IPS-NIHi7 (cell line): ENCODE results near the gene ENAH.

ENCODE experiments used
- DNase-seq: peaks from one replicate; pipeline ENCODE4 v3.0.0; 2012; ENCODE audit warnings: mixed read lengths; ENCODE audit errors: extremely low spot score

ENAH gene

GRCh38 chr1:225607355-225607754 lies 45.6 kb downstream of the ENAH start:
- DNase-seq = no peak

- no peak for DNase-seq
Measured at GRCh38 chr1:225603538-225604354, 49.2 kb downstream of the ENAH start.

DNA sequence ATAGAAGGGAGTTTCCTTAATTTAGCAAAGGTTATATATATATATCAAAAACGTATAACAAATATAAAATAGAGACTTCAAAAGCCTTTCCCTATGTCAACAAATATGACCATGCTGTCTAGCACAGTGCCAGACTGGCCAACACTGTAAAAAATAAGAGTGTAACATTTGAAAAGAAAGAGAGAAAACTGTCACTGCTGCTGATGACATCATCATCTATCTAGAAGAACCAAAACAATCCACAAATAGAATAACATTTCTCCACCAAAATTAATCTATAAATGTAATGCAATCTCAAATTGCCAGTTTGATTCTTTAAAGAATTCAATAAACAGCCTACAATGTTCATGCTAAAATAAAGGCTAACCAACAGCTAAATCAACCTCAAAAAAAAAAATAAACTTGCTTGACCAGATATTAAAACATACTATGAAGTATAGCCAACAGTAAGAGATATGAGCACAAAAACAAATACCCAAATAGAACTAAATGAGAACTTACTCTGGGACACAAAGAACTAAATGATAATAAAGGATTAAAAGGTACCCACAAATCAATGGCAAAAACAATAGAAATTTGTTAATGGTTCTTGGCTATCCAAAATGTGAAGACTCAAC lies 50.2 kb downstream of the ENAH start:
- DNase-seq = no peak

- no peak for DNase-seq
Measured at GRCh38 chr1:225601902-225602589, 50.9 kb downstream of the ENAH start.

- no peak for DNase-seq
Measured at GRCh38 chr1:225598847-225599246, 54.1 kb downstream of the ENAH start.

GRCh38 chr1:225597926-225598575 lies 54.9 kb downstream of the ENAH start:
- DNase-seq = no peak

GRCh38 chr1:225596736-225597135 lies 56.2 kb downstream of the ENAH start:
- no peak for DNase-seq

DNA sequence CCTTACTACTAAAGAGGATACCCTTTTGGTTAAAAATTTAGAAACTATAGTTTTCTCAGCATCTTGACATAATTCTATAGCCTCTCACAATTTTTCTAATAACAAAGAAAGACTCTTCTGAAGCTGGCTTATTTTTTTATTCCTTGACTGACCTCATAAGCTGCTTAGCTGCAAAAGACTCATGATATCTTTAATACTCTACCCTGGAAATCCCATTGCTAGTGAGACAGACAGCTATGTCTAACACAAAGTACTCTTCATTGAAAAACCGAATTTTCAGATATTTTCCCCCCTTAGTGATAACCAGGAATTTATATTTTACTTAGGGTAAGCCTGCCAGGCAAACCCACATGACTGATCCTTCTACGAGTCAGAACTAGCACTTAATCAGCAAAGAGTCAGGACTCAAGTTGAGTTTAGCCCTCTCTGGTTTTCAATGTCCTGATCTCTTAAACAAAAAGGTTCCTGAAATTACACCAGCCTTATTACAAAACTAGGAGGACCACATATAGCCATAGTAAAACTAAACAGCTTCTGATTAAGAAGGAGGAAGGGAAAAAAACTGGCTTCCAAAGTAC lies 56.9 kb downstream of the ENAH start:
- no peak for DNase-seq

GRCh38 chr1:225595452-225595851 lies 57.5 kb downstream of the ENAH start:
- DNase-seq = no peak

- no peak for DNase-seq
Measured at GRCh38 chr1:225593414-225593813, 59.5 kb downstream of the ENAH start.

DNA sequence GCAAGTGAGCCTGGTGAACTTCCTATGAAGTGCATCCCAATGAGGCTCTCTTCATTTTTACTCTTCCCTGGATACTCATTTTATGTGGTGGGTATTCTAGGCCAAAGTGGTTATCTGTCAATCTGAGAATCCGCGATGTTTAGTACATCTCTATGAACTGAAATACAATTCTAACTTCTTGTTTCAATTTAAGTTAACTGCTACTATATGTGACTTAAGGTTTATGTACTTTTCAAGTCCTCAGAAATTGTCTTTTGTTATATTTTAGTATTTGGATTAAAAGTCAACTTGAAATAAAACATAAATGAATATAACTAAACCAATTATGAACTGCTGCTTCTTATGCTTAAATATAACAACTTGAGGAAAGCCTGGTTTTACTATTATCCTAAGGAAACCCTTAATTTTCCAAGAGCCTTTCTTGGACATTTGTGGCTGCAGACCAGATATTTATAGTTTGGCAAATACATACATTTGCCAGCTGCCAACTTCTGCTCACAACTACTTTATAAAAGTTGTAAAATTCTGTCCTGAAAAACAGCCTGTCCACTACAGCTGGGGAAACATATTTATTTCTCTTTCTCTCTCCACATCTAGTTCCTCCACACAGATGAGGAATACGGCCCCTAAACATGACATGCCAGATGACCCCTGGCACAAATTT lies 60.4 kb downstream of the ENAH start:
- DNase-seq = no peak

DNA sequence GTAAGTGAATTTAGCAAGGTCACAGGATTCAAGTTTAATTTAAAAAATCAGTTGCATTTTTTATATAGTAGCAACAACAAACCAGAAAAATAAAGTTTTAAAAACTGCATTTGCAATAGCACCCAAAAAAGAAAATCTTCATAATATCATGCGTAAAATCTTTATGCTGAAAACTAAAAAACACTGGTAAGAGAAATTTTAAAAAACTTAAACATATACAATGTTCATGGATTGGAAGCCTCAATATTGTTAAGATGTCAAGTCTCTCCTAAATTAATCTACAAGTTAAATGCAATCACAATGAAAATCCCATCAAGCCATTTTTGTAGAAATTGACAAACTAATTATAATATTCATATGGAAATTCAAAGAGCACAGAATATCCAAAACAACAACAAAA lies 65.6 kb downstream of the ENAH start:
- DNase-seq = no peak

GRCh38 chr1:225581186-225581585 lies 71.7 kb downstream of the ENAH start:
- DNase-seq = no peak

DNA sequence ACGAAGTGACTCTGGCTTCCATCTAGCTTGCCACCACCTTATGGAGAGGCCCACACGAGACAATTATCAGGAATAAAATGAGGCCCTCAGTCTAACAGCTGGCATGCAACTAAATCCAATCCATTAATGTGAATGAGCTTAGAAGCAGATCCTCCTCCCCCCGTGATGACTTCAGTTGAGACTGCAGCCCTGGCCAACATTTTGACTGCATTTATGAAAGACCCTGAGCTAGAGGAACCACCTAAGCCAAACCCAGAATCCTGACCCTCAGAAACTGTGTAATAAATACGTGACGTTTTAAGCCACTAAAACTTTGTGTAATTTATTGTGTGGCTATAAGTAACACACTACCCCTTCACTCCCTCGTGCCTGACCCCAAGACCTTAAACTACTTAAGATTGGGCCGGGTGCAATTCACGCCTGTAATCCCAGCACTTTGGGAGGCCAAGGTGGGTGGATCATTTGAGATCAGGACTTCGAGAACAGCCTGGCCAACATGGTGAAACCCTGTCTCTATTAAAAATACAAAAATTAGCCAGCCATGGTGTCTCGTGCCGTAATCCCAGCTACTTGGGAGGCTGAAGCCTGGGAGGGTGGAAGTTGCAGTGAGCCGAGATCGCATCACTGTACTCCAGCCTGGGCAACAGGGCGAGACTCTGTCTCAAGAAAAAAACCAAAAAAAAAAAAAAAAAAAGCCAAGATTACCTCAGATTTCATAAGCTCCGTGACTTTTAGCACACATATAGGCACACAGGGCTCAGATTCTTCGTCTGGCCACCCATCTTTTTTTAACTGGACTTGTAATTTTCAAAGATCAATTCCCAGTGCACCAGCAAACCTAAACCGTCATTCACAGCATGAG lies 72.5 kb downstream of the ENAH start:
- no peak for DNase-seq

DNA sequence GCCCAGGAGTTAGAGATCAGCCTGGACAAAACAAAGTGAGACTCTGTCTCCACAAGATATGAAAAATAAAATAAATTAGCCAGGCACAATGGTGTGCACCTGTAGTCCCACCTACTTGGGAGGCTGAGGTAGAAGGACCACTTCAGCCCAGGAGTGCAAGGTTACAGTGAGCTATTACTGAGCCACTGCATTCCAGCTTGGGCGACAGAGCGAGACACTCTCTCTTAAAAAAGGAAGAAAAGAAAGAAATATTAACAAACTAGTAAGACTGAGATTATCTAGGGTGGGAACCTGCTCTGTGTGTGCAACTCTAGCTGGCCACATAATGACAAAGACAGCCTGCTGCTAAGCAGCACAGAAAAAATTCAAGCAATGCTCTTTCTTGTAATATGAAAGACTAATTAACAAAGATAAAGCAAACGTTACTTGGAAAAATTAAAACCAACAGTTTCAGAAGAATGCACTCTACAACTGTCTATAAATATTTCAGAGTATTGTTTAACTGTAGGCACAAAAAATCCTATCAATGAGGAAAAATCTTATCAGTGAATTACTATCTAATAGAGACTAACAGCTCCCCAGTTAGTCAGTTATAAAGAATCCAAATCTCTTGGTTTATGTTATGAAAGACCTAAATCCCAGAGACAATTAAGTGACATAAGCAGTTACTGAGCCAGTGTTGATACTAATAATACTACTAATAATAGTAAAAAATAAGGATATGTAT lies 74.5 kb downstream of the ENAH start:
- no peak for DNase-seq

GRCh38 chr1:225577241-225577640 lies 75.7 kb downstream of the ENAH start:
- no peak for DNase-seq

GRCh38 chr1:225573216-225573615 lies 79.7 kb downstream of the ENAH start:
- DNase-seq = no peak

DNA sequence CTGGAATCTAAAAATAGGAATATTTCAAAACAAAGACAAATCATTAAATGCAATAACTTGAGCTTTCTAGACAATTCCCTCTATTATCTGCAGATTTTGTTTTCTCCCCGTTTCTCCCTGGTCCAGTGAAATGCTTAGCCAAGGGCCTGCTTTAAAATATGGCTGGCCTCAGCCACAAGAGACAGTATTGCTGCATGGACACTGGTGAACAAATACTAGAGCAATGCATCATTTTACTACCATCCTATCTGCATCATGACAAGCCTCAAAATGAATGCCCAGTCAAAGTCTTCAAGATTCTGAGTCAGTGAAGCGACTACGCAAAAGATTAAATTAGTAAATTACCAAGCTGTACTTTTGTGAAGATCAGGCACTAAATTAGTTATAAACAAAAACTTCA lies 80.5 kb downstream of the ENAH start:
- no peak for DNase-seq

- DNase-seq = peak; percentile 25
Measured at GRCh38 chr1:225567789-225568188, 85.1 kb downstream of the ENAH start.

GRCh38 chr1:225565847-225566246 lies 87.1 kb downstream of the ENAH start:
- DNase-seq = no peak
